ENCODE results near the gene R3HDM2.

- TF ChIP-seq CTCF (conservative IDR thresholded peaks at IDR 0.05; ENCODE audit: low read length) (no peak), EZH2phosphoT487 (IDR thresholded peaks at IDR 0.05; ENCODE audit: borderline replicate concordance, low read depth, low read length) (no peak)
Observed at GRCh38 chr12:57250956-57251355, 179.9 kb downstream of the R3HDM2 start, which contains the start of gene STAC3.
